GM13976 (cell line): Measurements from ENCODE around the gene SLIT3.
A peak's percentile ranks its signal among the peaks of the same experiment; 100 is the strongest.
"Not testable (repeated sequence)": the region's sequence is repeated elsewhere in the genome, so short reads cannot be mapped to it uniquely, and the experiment has no call there.

Source experiments
- DNase-seq: peaks from one replicate; pipeline ENCODE4 v3.0.0; 2012; ENCODE audit warnings: low spot score
- in situ Hi-C: fragments of 300-500 bp; cut with MboI; formaldehyde crosslinking; loops from one replicate; pipeline ENCODE4 v1.12.0; 2022; ENCODE audit warnings: low sequenced_read_pairs, mixed read lengths, inconsistent platforms; ENCODE audit not compliant: unreplicated experiment
- TF ChIP-seq, protein P1 (sequence below): IDR thresholded peaks from 2 replicates; pipeline ENCODE4 v1.5.1; 2012; ENCODE audit warnings: borderline replicate concordance, mild to moderate bottlenecking; ENCODE audit not compliant: insufficient read depth; ENCODE audit errors: extremely low read depth, missing control alignments, control extremely low read depth

The SLIT3 gene

DNA sequence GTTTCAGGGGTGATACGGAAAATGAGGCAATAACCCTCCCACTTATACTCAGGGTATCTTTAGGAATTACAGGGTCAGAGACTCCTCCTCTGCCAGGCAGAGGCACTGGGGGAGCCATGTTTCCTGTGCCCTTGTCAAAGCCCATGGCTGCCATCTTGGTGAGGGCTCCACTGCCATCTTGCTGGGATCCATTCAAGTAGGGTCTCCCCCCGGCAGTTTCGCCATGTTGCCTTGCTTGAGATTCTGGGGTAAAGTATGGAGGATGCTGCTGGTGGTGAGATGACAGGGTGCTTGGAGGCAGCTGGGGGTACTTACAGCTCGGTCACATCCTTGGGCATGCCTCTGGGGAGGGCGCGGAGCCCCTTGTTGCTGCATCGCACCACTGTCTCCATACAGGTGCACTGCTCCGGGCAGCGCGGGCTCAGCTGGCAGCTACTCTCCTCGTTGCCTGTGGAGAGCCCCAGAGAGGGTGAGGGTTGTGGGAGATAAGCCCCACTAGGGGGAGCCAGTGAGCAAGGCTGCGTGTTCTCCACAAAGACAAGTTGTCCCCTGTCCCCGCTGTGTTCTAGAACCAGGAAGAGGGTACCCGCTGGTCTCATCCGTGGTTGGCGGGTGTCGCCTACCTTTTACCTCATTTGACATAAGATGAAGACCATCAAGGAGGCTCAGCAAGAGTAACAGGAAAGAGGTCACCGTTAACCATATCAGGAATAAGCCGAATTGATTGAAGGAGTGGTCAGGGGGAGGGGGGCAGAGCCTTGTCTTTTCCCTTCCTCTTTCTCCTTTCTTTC is 552.8 kb downstream of the SLIT3 start:
- TF ChIP-seq, protein P1, sequence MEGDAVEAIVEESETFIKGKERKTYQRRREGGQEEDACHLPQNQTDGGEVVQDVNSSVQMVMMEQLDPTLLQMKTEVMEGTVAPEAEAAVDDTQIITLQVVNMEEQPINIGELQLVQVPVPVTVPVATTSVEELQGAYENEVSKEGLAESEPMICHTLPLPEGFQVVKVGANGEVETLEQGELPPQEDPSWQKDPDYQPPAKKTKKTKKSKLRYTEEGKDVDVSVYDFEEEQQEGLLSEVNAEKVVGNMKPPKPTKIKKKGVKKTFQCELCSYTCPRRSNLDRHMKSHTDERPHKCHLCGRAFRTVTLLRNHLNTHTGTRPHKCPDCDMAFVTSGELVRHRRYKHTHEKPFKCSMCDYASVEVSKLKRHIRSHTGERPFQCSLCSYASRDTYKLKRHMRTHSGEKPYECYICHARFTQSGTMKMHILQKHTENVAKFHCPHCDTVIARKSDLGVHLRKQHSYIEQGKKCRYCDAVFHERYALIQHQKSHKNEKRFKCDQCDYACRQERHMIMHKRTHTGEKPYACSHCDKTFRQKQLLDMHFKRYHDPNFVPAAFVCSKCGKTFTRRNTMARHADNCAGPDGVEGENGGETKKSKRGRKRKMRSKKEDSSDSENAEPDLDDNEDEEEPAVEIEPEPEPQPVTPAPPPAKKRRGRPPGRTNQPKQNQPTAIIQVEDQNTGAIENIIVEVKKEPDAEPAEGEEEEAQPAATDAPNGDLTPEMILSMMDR, result peak; percentile 57
- DNase-seq, result peak; percentile 74
- in situ Hi-C loops, result no loop called here

DNA sequence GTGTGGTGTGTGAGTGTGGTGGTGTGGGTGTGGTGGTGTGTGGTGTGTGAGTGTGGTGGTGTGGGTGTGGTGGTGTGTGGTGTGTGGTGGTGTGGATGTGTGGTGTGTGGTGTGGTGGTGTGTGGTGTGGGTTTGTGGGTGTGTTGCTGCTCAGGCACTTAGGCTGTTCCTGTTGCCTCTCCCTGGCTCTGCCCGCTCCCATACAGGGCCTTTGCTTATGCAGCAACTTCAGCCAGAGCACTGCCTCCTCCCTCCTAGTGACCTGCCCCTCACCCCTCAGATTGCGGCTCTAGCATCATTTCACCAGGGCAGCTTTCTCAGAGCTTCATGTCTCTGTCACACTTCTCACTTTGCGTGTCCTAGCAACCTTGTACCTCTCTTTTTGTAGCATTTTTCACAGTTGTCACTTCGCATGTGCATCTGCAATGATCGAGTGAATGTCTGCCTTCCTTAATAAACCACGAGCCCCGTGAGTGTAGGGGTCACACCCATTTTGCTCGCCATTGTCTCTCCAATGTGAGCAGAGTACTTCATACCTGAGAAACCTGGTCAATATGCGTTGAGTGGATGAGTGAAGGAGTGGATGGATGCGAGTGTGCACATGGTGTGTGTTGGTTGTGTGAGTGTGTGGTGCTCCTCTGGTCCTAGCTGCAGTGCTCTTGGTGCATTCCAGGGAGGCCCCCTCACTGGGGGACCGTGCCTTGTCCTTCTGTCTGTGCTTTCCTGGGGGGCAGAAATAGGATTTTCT is 553.9 kb downstream of the SLIT3 start:
- TF ChIP-seq, protein P1, result no peak
- in situ Hi-C loops, result no loop called here
- no peak for DNase-seq

DNA sequence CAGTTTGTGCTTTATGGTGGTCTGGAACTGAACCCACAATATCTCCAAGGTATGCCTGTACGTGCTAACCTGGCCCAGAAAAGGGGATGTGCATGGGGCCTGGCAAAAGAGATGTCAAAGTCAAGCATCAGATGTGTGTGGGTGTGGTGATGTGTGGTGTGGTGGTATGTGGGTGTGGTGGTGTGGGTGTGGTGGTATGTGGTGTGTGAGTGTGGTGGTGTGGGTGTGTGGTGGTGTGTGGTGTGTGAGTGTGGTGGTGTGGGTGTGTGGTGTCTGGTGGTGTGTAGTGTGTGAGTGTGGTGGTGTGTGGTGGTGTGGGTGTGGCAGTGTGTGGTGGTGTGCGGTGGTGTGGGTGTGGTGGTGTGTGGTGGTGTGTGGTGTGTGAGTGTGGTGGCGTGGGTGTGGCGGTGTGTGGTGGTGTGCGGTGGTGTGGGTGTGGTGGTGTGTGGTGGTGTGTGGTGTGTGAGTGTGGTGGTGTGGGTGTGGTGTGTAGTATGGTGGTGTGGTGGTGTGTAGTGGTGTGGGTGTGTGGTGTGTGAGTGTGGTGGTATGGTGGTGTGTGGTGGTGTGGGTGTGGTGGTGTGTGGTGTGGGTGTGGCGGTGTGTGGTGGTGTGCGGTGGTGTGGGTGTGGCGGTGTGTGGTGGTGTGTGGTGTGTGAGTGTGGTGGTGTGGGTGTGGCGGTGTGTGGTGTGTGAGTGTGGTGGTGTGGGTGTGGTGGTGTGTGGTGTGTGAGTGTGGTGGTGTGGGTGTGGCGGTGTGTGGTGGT is 554.6 kb downstream of the SLIT3 start:
- in situ Hi-C loops, DNase-seq: not testable (repeated sequence)

DNA sequence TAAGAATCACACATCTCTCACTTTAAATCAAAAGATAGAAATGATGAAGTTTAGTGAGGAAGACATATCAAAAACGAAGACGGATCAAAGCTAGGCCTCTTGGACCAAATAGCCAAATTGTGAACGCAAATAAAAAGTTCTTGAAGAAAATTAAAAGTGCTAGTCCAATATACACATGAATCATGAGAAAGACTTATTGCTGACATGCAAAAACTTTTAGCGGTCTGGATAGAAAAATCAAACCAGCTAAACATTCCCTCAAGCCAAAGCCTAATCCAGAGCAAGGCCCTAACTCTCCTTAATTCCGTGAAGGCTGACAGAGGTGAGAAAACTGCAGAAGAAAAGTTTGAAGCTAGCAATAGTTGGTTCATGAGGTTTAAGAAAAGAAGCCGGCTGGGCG is 557.3 kb downstream of the SLIT3 start:
- DNase-seq, result no peak
- in situ Hi-C loops, result no loop called here
- TF ChIP-seq, protein P1, result no peak

DNA sequence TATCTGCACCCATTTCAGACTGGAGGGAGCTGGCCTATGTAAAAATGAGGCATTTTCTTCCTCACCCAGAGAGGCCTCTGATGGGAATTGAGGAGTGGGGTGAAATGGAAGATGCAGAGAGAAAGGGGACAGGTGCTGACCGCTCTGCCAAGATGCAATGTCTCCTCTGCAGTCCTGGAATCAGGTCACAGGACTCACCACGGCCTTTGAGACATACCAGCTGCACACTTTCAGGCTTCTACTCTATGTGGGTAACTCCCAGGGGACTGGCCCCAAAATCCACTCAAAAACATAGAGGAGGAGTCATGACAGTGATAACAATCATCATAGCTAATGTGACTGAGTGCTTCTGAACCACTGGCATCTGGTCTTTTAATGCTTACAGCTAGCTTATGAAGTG is 558.6 kb downstream of the SLIT3 start:
- DNase-seq, in situ Hi-C loops: not testable (repeated sequence)

DNA sequence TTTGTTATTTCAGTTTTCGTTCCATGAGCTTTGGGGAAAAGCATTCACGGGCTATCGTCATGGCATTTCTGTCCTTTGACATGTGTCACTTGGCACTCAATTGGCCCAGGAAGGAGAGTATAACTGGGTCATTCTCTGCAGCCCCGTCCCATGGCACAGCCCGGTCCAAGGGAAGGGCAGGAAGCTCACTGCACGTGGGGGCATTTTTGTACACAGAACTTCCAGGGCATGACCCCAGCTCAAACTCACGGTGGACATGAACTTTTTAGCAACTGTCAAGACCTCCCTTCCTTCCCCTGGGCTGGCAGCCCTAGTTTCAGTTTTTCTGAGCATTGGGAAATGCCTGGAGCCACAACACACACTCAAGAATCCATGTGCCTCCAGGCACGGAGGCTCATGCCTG is 560.1 kb downstream of the SLIT3 start:
- TF ChIP-seq, protein P1, result no peak
- in situ Hi-C loops, result no loop called here

DNA sequence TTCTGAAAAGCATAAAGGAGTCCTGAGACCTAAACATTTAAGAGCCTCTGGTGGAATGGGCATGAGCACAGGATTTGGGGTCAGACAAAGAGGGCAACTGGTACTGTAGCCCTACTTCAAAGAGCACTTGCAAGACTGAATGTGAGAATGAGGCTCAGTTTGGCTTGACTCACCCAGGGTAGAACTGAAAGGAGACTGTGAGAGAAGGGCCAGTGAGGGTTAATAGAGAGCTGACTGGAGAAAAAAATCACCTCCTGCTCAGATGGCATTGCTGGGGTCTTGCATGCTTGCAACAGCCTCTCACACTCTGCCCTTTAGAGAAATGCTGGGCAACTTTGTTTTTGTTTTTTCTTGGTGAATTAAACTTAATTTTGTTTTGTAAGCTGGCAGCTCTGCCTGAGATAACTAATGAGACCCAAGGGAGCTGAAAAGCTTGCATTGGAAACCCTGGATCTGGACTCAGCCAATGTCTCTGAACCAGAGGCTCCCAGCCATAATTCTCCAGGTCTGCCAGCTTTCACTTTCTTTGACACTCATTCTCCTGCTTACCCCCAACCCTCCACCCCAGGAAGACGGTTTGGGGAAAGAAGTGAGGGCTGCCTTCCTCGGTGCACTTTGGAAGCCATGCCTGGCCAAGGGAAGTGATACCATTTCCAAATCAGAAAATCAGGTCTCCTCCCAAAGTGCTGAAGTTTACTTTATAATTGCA is 560.7 kb downstream of the SLIT3 start:
- DNase-seq, result no peak
- in situ Hi-C loops, result no loop called here
- TF ChIP-seq, protein P1, result no peak

More for the DNA sequence above, 560.1 kb downstream of the SLIT3 start:
- DNase-seq, result no peak
